Heart right ventricle (tissue), 16 donors: ENCODE data around the gene CFAP69. TPM values are rescaled to one million over a fixed set of nuclear protein-coding genes. Genes with fewer than 3 reads are reported as not detected.

Source experiments
- ATAC-seq, 8 donors: fragments of 200-7000 bp; cut with Tn5 transposase; one replicate each; pipeline ENCODE4 v1.9.1; 2020; ENCODE audit warnings: mild to moderate bottlenecking in 8 of 8, moderate library complexity in 8 of 8, moderate number of reproducible peaks in 1 of 8
- DNase-seq, 2 donors: peaks; one replicate each; pipeline ENCODE4 v3.0.0-alpha.2; 2020
- H3K27ac ChIP-seq, 10 donors: fragments of 200-600 bp; sonication (generic) in 2 of 10; one replicate each; pipeline versions ENCODE4 v1.5.0 to v1.8.0; 2020 to 2022; ENCODE audit warnings: mild to moderate bottlenecking in 3 of 10
- H3K27me3 ChIP-seq, 7 donors: fragments of 200-600 bp; one replicate each; pipeline ENCODE4 v1.8.0; 2021 to 2022; ENCODE audit warnings: mild to moderate bottlenecking in 2 of 7
- H3K36me3 ChIP-seq, 9 donors: fragments of 200-600 bp; sonication (generic) in 1 of 9; one replicate each; pipeline versions ENCODE4 v1.5.0 to v1.8.0; 2020 to 2022; ENCODE audit warnings: mild to moderate bottlenecking in 2 of 9
- H3K4me1 ChIP-seq, 9 donors: fragments of 200-600 bp; sonication (generic) in 1 of 9; one replicate each; pipeline versions ENCODE4 v1.5.0 to v1.8.0; 2020 to 2022; ENCODE audit warnings: mild to moderate bottlenecking in 4 of 9
- H3K4me3 ChIP-seq, 10 donors: fragments of 200-600 bp; sonication (generic) in 2 of 10; one replicate each; pipeline versions ENCODE4 v1.5.0 to v1.8.0; 2020 to 2022; ENCODE audit warnings: mild to moderate bottlenecking in 7 of 10, moderate library complexity in 2 of 10
- H3K9me3 ChIP-seq, 11 donors: fragments of 200-600 bp in 10 of 11; sonication (generic) in 2 of 11; one replicate each; pipeline versions ENCODE4 v1.5.0 to v1.8.0; 2013 to 2022; ENCODE audit warnings: mild to moderate bottlenecking in 2 of 11, control low read depth in 1 of 11, moderate library complexity in 1 of 11
- CTCF ChIP-seq, 9 donors: fragments of 200-600 bp; sonication (generic) in 2 of 9; IDR thresholded peaks; one replicate each; pipeline versions ENCODE4 v1.5.0 to v1.8.0; 2021 to 2022; ENCODE audit warnings: antibody characterized with exemption in 9 of 9, mild to moderate bottlenecking in 5 of 9, moderate library complexity in 1 of 9
- intact Hi-C, 10 donors: fragments of 100-400 bp; cut with DNase I; formaldehyde crosslinking; loops; one replicate each; pipeline versions ENCODE4 v1.11.1 to v1.14.2; 2022
- polyA plus RNA-seq, 2 donors: library from polyadenylated mRNA; stranded (reverse); fragments of 200-250 nt; gene quantifications; one replicate each; pipeline ENCODE4 v1.2.3, GENCODE V29; 2013
- total RNA-seq, 10 donors: library from RNA; stranded (reverse); fragmentation: NEBNext Ultra II Directional in 3 of 10; extraction: Animal tissue kit (Norgen Biotek cat#: 25700) in 3 of 10; gene quantifications; one replicate each; pipeline versions ENCODE4 v1.2.1 to v1.2.4, GENCODE V29; 2021 to 2023
- donor health status: Arrhythmogenic right ventricular cardiomyopathy.
- donor health status: ischemic (EF 13 %, LVEDD 7.1; RV severe dilation, severe dysfunction).
- donor health status: healthy with polysubstance abuse.
- donor health status: DM: no; HTN: yes; CAD: no.
- donor health status: DM: no; HTN: no; CAD: no.
- donor health status: ischemic (EF 25% LVEDD 6.9; RV normal size, moderate dysfunction).
- donor health status: ischemic (EF 25% LVEDD 5.7; RV mildly dilated, moderate dysfunction).
- donor health status: healthy.
- donor health status: DM: yes; HTN: yes; CAD: no.
- donor health status: Ischemic cardiomyopathy.
- donor health status: ischemic (EF 35%, LVEDD 5.7; RV mildly dilated, moderate dysfunction).
- donor health status: nonischemic (EF 11% LVEDD 7.7; RV severe dilation, severe dysfunction).
- donor health status: DM: yes; HTN: yes; CAD: no.
- donor health status: PGD.
- donor health status: ischemic (EF 29% LVEDD 5.4; RV normal size, mild dysfunction).
- donor health status: nonischemic (EF 23%, LVEDD 6.1; RV moderate dilation, normal function).

CFAP69 gene
- total and polyA plus RNA-seq, 12 donors = 0.68 to 4.2 (median 2.8) TPM

GRCh38 chr7:90351987-90352386 is 107.0 kb downstream of the CFAP69 start:
- H3K4me3 ChIP-seq = no peak overlapping the region
- H3K9me3 ChIP-seq = peaks cover 0 to 2% (median 0%) of the 10 kb centered on the region in 11 donors
- DNase-seq (no peak), ATAC-seq (no peak)
- no peak for TF ChIP-seq CTCF (IDR thresholded peaks at IDR 0.05)
- peaks cover 0 to 14% (median 11%) of the 10 kb centered on the region in 9 donors for H3K4me1 ChIP-seq
- H3K27ac ChIP-seq = no peak overlapping the region
- H3K36me3 ChIP-seq = peaks cover 0 to 44% (median 8%) of the 10 kb centered on the region in 9 donors
- intact Hi-C loops = no loop called here
- no peaks in the 10 kb centered on the region for H3K27me3 ChIP-seq

Other genes with a start within 250 kb of the CFAP69 start
- gene STEAP1, start 90.7 kb upstream of the CFAP69 start, total RNA-seq = 1 to 10 TPM in 4 of 10 donors, under 1 TPM in 4, not detected in 2; 0.31 to 3.7 (median 0.99) TPM
- gene STEAP1, start 90.7 kb upstream of the CFAP69 start, polyA plus RNA-seq = under 1 TPM; 0.29 to 0.80 TPM
- gene STEAP2, start 33.4 kb upstream of the CFAP69 start, total RNA-seq = 10 to 100 TPM in 3 of 10 donors, 1 to 10 TPM in 7; 2.7 to 12.8 (median 7.9) TPM
- 1 to 10 TPM; 1.4 to 5.0 TPM for gene STEAP2, start 33.4 kb upstream of the CFAP69 start, polyA plus RNA-seq
- not detected for gene FAM237B, start 76.1 kb downstream of the CFAP69 start, total RNA-seq
- gene FAM237B, start 76.1 kb downstream of the CFAP69 start, polyA plus RNA-seq = not detected
- 10 to 100 TPM; 20.2 to 27.6 (median 23.7) TPM for gene GTPBP10, start 101.5 kb downstream of the CFAP69 start, total RNA-seq
- 10 to 100 TPM; 15.5 to 20.3 TPM for gene GTPBP10, start 101.5 kb downstream of the CFAP69 start, polyA plus RNA-seq
- gene CLDN12, start 158.3 kb downstream of the CFAP69 start, total RNA-seq = 10 to 100 TPM; 25.3 to 47.6 (median 38.2) TPM
- 10 to 100 TPM; 12.6 to 38.3 TPM for gene CLDN12, start 158.3 kb downstream of the CFAP69 start, polyA plus RNA-seq
- not detected for gene PTTG1IP2, start 224.5 kb downstream of the CFAP69 start, total RNA-seq
- not detected for gene PTTG1IP2, start 224.5 kb downstream of the CFAP69 start, polyA plus RNA-seq